B cell (primary cell): ENCODE measurements around the gene NDRG3.

Experiments used
- EZH2 ChIP-seq: IDR thresholded peaks from 2 replicates; pipeline ENCODE4 v1.6.1; 2012; ENCODE audit warnings: borderline replicate concordance, low read depth, mild to moderate bottlenecking, moderate library complexity, low read length; ENCODE audit not compliant: insufficient read depth, poor library complexity, severe bottlenecking
- TF ChIP-seq, protein P1 (sequence below): fragments of 200-600 bp; IDR thresholded peaks from one replicate; pipeline ENCODE4 v1.8.0; 2022; ENCODE audit warnings: antibody characterized with exemption, mild to moderate bottlenecking

- no peak for TF ChIP-seq EZH2
- TF ChIP-seq, protein P1, sequence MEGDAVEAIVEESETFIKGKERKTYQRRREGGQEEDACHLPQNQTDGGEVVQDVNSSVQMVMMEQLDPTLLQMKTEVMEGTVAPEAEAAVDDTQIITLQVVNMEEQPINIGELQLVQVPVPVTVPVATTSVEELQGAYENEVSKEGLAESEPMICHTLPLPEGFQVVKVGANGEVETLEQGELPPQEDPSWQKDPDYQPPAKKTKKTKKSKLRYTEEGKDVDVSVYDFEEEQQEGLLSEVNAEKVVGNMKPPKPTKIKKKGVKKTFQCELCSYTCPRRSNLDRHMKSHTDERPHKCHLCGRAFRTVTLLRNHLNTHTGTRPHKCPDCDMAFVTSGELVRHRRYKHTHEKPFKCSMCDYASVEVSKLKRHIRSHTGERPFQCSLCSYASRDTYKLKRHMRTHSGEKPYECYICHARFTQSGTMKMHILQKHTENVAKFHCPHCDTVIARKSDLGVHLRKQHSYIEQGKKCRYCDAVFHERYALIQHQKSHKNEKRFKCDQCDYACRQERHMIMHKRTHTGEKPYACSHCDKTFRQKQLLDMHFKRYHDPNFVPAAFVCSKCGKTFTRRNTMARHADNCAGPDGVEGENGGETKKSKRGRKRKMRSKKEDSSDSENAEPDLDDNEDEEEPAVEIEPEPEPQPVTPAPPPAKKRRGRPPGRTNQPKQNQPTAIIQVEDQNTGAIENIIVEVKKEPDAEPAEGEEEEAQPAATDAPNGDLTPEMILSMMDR: no peak
These were observed 29.3 kb upstream of the NDRG3 start for GRCh38 chr20:36775196-36775595.
